Brain pericyte (primary cell): ENCODE measurements around the gene DYRK3.
"Not testable (repeated sequence)": the region's sequence is repeated elsewhere in the genome, so short reads cannot be mapped to it uniquely, and the experiment has no call there.

ENCODE experiments used
- DNase-seq: peaks from one replicate; pipeline ENCODE4 v3.0.0-alpha.2; 2012; ENCODE audit warnings: low read depth, low spot score

DYRK3 gene

DNA sequence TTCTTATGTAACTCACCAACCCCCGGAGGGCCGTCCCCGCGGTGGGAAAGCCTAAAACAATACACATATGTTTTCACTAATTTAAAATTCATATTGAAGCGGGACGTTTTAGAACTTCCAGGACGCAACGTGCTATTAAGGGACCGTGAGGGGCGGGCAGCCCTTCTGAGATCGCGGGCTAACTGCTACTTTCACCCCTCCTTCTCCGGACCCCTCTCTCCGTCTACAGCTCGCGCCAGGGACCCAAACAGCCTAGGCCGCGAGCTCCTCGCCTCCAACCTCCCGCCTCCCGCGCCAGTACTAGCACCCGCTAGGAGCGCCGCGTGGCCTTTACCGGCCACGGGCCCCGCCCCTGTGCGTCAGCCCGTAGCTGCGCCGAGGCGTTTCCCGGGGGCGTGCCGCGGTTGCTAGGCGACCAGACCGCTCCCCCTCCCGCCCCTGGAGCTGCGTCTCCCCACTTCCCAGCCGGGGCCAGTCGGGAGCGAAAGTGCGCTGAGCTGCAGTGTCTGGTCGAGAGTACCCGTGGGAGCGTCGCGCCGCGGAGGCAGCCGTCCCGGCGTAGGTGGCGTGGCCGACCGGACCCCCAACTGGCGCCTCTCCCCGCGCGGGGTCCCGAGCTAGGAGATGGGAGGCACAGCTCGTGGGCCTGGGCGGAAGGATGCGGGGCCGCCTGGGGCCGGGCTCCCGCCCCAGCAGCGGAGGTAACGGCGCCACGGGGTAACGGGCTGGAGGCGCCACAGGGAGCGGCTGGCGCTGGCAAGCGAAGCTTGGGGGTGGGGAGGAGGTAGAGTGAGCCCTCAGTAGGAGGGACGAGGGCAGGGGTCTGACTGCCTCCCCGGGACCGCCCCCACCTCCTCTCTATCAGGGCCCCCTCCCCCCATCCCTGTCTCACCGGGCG lies at the start of gene DYRK3:
DYRK3 (plus strand) TSS at position 457 of the 898 bp plus-strand sequence; CDS start at position 625, 168 bp downstream.
- peak; percentile 34 for DNase-seq

DNA sequence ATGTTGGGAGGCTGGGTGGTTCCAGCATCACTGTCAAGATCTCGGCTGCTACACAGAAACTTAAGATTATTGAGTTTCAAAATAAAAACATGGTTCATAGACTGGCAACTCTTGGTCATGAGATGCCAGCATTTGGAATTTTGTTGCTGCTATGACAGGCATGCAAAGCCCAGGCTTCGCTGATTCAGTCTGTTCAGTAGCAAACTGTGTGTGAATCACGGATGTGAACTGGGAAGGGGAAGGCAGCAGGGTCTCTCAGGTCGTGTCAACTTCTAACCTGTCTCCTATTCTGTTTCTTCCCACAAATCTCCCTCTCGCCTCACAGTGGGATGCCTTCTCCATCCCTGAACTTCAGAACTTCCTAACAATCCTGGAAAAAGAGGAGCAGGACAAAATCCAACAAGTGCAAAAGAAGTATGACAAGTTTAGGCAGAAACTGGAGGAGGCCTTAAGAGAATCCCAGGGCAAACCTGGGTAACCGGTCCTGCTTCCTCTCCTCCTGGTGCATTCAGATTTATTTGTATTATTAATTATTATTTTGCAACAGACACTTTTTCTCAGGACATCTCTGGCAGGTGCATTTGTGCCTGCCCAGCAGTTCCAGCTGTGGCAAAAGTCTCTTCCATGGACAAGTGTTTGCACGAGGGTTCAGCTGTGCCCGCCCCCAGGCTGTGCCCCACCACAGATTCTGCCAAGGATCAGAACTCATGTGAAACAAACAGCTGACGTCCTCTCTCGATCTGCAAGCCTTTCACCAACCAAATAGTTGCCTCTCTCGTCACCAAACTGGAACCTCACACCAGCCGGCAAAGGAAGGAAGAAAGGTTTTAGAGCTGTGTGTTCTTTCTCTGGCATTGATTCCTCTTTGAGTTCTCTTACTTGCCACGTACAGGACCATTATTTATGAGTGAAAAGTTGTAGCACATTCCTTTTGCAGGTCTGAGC lies 48.6 kb upstream of the DYRK3 start:
- no peak for DNase-seq

DNA sequence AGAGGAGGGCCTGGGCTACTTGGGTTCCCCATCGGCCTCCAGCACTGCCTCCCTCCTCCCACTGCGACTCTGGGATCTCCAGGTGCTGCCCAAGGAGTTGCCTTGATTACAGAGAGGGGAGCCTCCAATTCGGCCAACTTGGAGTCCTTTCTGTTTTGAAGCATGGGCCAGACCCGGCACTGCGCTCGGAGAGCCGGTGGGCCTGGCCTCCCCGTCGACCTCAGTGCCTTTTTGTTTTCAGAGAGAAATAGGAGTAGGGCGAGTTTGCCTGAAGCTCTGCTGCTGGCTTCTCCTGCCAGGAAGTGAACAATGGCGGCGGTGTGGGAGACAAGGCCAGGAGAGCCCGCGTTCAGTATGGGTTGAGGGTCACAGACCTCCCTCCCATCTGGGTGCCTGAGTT lies 47.4 kb upstream of the DYRK3 start:
- no peak for DNase-seq

DNA sequence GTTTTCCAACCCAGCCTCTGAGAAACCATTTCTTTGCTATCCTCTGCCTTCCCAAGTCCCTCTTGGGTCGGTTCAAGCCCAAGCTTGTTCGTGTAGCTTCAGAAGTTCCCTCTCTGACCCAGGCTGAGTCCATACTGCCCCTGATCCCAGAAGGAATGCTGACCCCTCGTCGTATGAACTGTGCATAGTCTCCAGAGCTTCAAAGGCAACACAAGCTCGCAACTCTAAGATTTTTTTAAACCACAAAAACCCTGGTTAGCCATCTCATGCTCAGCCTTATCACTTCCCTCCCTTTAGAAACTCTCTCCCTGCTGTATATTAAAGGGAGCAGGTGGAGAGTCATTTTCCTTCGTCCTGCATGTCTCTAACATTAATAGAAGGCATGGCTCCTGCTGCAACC lies 46.8 kb upstream of the DYRK3 start:
- DNase-seq: no peak

DNA sequence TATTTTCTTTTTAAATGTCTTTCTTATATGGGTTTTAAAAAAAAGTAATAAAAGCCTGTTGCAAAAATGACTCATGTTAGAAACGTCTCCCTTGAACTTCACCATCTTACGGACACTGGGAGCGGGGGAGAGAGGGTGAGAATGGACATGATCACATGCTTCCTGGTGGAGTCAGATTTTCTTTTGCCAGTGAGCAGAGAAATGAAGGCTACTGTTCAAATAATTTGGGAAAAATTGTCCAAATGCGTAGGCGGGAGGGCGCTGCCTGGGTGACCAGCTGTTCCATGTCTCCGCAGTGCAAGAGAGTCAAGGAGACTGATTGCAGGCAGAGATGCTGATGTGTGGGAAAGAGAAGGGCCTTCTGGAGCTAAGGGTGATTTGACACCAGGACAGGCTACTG lies 46.1 kb upstream of the DYRK3 start:
- DNase-seq: peak; percentile 27

DNA sequence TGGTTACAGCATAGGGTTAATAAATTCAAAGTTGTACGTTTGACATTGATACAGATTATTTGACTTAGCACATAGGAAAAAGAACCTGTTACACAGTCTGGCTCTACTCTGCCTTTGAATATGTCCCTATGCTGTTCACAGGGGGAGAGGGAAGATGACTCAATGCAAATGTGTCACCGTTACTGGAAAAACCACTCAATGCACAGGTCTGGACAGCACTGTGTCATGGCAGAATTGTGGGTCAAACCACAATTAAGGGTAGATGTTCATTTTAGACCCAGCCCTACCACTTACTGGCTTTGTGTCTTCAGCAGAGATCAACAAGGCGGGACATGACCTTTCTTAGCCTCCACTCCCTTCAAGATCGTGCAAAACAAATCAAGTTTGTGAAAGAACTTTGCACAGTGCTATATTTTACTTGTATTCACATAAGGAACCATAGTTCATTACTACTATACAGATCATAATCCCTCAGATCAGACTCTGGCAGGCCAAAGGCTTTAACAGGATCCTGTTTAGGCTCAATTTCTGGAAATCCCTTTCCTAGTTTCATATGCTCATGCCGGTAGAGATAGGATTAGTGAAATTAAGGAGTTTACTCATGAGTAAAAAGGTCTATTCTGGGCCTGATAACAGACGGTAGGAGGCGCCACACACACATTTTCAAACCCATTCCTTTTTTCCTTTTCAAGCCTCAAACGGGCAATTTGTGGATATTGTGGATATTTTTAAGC lies 45.1 kb upstream of the DYRK3 start:
- DNase-seq: no peak

DNA sequence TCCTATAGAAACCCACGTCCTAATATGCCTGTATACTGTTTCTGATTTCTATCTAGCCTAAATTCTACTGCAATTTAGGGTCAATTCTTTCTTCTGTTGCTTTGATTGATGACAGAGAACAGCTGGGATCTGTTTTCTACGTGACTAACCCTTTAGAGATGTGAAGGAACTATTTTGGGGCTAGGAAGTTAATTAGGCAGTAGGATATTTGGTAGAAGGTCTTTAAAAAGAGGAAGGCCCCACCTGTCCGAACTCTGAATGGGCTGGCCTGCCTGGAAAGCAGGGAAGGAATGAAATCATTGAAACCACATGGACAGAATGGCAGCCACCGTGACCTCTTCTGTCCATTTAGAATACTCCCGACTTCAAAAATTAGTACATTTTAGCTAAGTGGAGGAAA lies 44.1 kb upstream of the DYRK3 start:
- no peak for DNase-seq

DNA sequence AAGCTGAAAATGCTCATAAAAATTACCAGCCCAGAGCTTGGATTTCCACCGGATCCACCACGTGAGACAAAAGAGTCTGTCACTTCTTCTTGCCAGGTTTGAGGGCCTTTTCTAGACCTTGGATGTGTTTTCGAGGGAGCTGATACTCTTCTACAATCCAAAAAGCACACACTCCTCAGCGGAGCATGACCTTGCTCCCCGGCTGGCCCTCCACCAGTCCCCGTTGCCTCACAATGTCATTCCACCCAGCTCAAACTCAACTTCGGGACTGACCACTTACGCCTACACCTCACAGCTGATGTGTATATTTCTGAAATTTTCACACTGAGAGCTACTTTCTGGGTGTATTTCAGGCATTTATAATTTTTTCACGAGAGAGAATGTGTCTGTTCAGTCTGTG lies 43.6 kb upstream of the DYRK3 start:
- no peak for DNase-seq

DNA sequence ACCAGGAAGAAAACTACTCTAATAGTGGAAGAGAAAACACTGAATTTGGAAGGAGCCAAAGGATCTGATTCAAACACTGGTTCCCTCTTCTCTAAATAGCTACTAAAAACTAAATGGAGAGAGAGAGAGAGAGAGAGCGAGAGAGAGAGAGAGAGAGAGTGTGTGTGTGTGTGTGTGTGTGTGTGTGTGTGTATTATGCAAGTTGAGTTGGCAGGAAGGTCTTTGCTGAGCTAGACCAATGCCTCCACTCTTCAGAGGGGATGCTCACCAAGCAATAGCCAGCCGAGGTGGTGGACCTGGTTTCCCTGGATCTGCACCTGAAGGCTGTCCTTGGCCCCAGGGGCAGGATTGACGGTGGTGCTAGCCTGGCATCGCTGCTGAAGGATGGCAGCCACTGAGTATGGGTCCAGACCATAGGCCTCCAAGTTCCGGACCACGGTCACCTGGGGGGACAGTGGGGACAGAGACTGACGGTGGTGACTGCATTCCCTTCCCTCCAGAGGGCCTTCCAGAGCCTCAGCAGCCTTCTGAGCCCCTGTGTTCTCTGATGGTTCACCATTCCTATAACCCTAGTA lies 41.9 kb upstream of the DYRK3 start:
- DNase-seq: no peak

DNA sequence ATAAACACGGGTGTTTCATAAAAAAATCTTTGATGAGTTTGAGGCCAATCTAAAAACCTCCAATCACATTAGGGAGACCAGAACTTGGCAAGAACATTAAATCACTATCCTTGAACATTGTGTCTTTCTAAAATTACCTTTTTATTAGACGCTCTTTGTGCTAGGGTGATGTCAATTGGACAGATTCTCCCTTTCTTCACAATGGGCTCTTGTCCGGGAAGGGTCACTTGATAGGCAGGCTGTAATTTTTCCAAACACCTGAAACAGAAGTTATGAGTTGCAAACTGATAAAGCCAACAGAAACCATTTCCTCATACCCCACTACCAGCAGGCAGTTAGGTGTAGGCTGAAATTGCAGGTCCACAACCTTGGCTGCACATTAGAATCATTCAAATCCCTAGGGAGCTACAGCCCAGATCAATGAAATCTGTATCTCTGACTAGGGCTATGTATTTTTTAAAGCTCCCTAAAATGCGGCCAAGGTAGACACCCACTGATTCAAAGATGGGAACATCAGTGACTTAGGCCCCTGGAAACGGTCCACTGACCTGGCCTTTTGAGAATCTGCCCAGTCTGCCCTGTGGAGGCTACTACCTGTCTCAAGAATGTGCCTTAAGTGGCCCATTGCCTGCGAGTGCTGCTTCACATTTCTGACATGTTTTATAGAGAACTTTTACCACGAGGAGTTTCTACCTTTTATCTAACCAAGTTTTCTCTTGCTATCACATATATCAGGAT lies 39.6 kb upstream of the DYRK3 start:
- no peak for DNase-seq

DNA sequence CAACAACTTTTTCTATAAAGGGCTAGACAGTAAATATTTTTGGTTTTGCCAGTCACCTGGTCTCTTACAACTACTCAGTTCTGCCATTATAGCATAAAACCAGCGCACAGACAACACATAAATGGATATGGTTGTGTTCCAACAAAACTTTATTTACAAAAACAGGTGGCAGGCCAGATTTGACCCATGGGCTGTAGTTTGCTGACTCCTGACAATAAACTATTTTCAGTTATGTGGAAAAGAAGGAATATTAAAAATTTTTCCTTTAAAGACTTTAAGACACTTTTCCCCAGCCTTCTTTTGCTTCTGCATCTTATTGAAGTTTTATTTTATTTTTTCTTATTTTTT lies 39.0 kb upstream of the DYRK3 start:
- DNase-seq: no peak

DNA sequence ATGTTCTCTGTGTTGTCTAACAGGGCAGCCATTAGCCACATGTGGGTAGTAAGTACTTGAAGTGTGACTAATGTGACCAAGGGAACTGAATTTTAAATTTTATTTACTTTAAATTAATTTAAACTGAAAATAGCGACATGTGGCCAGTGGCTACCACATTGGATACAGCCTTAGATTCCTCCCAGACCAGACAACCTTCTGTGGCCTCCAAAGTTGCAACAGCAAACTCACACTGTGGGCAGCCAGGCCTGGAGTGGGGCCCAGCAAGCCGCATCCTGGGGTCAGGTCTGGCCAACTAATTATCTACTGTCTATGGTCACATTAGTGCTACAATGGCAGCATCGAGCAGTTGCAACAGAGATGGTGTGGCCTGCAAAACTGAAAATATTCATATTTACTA lies 34.8 kb upstream of the DYRK3 start:
- DNase-seq: no peak

DNA sequence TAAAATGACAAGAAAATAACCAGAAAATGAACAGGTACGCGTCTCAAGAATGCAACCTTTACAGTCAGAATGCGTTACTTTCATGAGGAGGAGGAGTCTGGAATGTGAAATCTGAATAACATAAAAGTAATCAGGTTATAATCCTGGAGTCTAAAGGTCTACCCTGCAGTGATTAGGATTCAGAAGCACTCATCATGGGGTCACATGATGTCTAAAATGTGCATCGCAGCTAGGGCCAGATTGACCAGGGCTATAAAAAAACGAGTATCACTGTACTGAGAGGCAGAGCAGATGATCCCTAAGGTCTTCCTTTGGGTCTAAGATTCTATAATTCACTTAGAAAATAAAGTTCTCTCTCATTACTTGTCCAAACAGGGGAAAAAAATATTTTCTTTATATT lies 30.5 kb upstream of the DYRK3 start:
- DNase-seq: no peak

DNA sequence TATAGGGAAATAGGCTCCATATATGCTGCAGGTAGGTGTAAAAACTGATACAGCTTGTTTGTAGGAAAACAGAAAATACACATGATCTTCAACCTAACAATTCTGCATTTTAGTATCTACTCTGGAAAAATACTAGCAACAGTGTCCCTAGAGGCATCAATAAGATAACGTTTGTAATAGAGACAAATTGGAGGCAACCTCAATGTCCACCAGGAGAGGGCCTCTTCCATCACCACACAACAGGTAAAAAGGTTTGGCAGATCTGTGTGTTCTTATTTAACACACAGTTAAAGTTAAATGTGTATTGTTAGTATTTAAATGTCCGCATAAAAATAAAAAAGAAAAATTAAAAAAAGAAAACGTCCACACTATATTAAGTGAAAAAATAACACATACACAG lies 28.5 kb upstream of the DYRK3 start:
- no peak for DNase-seq

DNA sequence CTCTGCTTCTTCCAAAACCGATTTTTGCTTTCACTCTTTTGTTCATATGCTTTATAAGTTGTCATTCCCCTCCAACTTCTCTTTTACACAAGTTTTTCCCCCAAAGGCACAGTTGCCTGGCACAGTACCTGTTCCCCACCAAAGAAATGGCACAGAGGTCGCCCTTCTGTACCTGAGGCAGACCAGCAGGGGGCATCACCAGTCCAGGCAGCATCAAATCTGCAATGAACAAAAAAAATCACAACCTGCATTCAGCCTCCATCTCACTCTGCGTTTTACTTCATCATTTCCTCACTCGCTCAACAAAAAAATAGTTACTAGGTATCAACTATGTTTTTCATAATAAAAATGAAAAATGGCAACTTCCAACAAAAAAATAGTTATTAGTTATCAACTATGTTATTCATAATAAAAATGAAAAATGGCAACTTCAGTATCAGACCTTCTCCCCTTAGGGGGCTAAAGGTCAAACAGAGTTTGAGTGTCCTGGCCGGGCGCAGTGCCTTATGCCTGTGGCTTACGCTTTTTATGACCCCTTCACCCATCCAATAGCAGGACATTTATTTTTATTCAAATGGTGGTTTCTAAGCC lies 27.1 kb upstream of the DYRK3 start:
- DNase-seq: no peak

DNA sequence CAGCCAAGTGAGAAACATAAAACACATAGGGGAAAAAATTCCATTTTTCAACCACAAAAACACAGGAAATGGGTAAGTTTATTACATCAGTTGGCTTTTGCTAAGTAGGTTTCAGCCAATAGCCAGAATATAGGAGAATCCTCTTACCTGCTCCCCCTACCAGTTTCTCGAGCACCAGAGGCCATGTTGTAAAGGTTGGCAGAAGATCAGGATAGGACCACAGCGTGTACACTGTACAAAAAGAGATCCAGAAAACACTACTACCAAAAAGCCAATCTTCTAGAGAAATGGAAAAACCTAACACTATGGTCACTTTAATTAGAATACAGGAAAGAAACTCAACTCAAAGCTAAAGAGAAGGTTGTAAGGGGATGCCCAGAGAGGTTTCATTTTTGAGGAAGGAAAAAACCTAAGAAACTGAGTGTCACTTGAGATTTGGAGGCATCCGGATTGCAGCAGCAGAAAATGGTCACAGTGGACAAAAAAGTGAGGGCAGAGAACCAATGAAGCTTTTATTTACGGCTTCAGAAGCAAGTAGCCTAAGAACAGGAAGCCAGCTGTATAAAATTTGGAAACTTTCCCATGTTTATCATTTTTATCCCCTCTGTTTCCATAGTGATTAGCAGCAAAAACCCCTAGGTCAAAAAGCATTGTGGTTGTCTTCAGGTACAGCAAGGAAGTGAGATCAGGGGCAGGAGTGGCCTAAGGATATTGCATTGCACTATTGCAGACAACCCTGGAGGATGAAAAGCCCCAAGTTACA lies 25.9 kb upstream of the DYRK3 start:
- DNase-seq: no peak

DNA sequence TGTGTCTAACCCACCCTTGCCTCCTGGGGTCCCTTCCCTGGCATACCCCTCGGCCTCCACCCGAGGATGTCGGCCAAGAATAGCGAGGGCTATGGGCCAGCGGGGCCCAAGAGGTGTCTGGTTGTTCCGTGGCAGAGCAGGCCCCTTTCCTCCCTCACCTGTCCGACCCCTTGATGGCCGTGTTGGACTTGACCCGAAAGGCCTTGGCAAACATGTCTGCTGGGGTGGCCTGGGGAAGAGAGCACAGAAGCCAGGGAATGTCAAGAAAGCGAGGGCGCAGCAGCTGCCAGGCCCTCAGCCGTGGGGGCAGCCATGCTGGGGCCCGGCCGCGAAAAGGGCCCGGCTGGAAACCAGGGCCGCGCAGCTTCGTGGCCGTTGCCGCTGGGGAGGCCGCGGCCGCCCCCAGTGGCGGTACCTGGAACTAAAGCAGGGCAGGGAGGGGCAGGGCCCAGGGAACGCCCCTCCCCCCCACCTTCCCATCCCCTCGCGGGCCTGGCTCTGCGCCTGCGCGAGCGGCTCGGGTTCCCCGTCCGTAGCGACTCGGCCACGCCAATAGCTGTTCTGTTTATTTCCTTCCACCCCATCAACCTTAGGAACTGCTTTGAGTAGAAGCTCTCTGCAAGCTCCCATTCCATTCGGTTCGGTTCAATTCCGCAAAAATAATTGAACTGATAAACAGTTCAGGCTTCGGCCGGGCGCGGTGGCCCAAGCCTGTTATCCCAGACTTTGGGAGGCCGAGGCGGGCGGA lies 23.0 kb upstream of the DYRK3 start, which contains the start of gene EIF2D:
EIF2D (minus strand) TSS at position 337 of the 748 bp plus-strand sequence; CDS start at position 214, 123 bp downstream.
- peak; percentile 83 for DNase-seq

DNA sequence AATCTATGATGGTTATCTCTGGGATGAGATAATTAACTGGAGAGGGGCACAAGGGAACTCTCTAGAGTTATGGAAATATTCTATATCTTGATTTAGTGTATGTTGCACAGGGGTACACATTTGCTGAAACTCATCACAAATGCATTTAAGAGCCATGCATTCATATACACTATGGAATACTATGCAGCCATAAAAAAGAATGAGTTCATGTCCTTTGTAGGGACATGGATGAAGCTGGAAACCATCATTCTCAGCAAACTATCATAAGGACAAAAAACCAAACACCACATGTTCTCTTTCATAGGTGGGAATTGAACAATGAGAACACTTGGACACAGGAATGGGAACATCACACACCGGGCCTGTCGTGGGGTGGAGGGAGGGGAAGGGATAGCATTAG lies 8.9 kb upstream of the DYRK3 start:
- DNase-seq: not testable (repeated sequence)

DNA sequence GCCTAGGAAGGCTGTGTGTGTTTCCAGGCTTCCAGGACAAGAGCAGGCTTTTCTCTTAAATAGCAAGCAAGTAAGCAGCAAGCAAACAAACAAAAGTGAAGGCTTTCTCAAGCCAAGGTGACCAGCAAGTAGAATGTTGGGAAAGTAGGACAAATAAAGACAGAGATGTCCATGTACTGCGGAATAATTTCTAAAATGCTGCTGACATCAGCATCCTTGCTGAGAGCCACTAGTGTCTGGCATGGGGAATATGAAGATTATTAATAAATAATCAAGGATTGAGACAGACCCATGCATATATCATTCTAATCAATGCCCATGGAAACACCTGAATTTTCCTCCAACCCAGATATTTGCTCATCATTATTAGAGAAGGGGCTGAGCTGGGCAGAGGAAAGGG lies 6.4 kb upstream of the DYRK3 start:
- DNase-seq: no peak
